Measurements from ENCODE around the gene USH2A. TPM values are rescaled to one million over a fixed set of nuclear protein-coding genes. Genes with fewer than 3 reads are reported as not detected.

The USH2A gene
- total and polyA plus RNA-seq, 8 donors, result 0.37 to 0.58 TPM; not detected in 6

GRCh38 chr1:215807911-215808436 is 615.3 kb downstream of the USH2A start:
- Histone ChIP-seq H3K27ac (no peak overlapping the region), H3K4me1 (no peaks in the 10 kb centered on the region), H3K27me3 (no peaks in the 10 kb centered on the region), H3K9me3 (peaks cover 0 to 21% (median 14%) of the 10 kb centered on the region in 4 donors), H3K36me3 (no peaks in the 10 kb centered on the region), H3K4me3 (no peak overlapping the region)
- DNase-seq, result no peak
- intact Hi-C loops (cut with DNase I; ENCODE audit: low total_unique reads), result no loop called here
- TF ChIP-seq POLR2A (IDR thresholded peaks at IDR 0.05), result no peak
- TF ChIP-seq POLR2AphosphoS5 (IDR thresholded peaks at IDR 0.05), result no peak
- no peak for TF ChIP-seq CTCF (IDR thresholded peaks at IDR 0.05)
- no peak for TF ChIP-seq EP300 (IDR thresholded peaks at IDR 0.05)
- WGBS, 5 donors, result 74 to 100% (median 93%) methylated on average over 1 of the region's 1 CpG

- WGBS, 5 donors, result 68 to 77% (median 72%) methylated on average over 4 of the region's 4 CpGs
- intact Hi-C loops (cut with DNase I; ENCODE audit: low total_unique reads), result no loop called here
- Histone ChIP-seq H3K9me3 (peaks cover 0 to 13% (median 9%) of the 10 kb centered on the region in 4 donors), H3K4me3 (no peak overlapping the region), H3K36me3 (no peaks in the 10 kb centered on the region), H3K4me1 (no peaks in the 10 kb centered on the region), H3K27me3 (no peaks in the 10 kb centered on the region), H3K27ac (no peak overlapping the region)
- TF ChIP-seq CTCF (IDR thresholded peaks at IDR 0.05) (no peak), POLR2AphosphoS5 (IDR thresholded peaks at IDR 0.05) (no peak), EP300 (IDR thresholded peaks at IDR 0.05) (no peak), POLR2A (IDR thresholded peaks at IDR 0.05) (no peak)
- no peak for DNase-seq
These were observed 616.0 kb downstream of the USH2A start for GRCh38 chr1:215807218-215807617.

- H3K4me1 ChIP-seq, result no peaks in the 10 kb centered on the region
- H3K27ac ChIP-seq, result no peak overlapping the region
- H3K36me3 ChIP-seq, result no peaks in the 10 kb centered on the region
- H3K9me3 ChIP-seq, result no peaks in the 10 kb centered on the region
- TF ChIP-seq POLR2A (IDR thresholded peaks at IDR 0.05) (no peak), CTCF (IDR thresholded peaks at IDR 0.05) (no peak), POLR2AphosphoS5 (IDR thresholded peaks at IDR 0.05) (no peak), EP300 (IDR thresholded peaks at IDR 0.05) (no peak)
- DNase-seq, result no peak
- intact Hi-C loops (cut with DNase I; ENCODE audit: low total_unique reads), result no loop called here
- H3K27me3 ChIP-seq, result no peaks in the 10 kb centered on the region
- H3K4me3 ChIP-seq, result no peak overlapping the region
These were observed 625.4 kb downstream of the USH2A start for GRCh38 chr1:215797859-215798258.

GRCh38 chr1:215794156-215794555 is 629.1 kb downstream of the USH2A start:
- intact Hi-C loops (cut with DNase I; ENCODE audit: low total_unique reads), result no loop called here
- 35 to 63% (median 48%) methylated on average over 6 of the region's 6 CpGs for WGBS, 5 donors
- no peak overlapping the region for H3K4me3 ChIP-seq

More at GRCh38 chr1:215794156-215794555, 629.1 kb downstream of the USH2A start:
- Histone ChIP-seq H3K36me3 (no peaks in the 10 kb centered on the region), H3K9me3 (no peaks in the 10 kb centered on the region), H3K27me3 (no peaks in the 10 kb centered on the region), H3K27ac (no peak overlapping the region), H3K4me1 (no peaks in the 10 kb centered on the region)
- peak in 1 of 2 donors; percentile 32 for DNase-seq
- TF ChIP-seq POLR2AphosphoS5 (IDR thresholded peaks at IDR 0.05) (no peak), POLR2A (IDR thresholded peaks at IDR 0.05) (no peak), CTCF (IDR thresholded peaks at IDR 0.05) (no peak), EP300 (IDR thresholded peaks at IDR 0.05) (no peak)
